ENCODE data around the gene RFX5. TPM values are rescaled to one million over a fixed set of nuclear protein-coding genes. Genes with fewer than 3 reads are reported as not detected.
"Not testable (repeated sequence)": the region's sequence is repeated elsewhere in the genome, so short reads cannot be mapped to it uniquely, and the experiment has no call there.

The RFX5 gene
- total RNA-seq, 1 donor from 2014 or later, result 118 TPM

DNA sequence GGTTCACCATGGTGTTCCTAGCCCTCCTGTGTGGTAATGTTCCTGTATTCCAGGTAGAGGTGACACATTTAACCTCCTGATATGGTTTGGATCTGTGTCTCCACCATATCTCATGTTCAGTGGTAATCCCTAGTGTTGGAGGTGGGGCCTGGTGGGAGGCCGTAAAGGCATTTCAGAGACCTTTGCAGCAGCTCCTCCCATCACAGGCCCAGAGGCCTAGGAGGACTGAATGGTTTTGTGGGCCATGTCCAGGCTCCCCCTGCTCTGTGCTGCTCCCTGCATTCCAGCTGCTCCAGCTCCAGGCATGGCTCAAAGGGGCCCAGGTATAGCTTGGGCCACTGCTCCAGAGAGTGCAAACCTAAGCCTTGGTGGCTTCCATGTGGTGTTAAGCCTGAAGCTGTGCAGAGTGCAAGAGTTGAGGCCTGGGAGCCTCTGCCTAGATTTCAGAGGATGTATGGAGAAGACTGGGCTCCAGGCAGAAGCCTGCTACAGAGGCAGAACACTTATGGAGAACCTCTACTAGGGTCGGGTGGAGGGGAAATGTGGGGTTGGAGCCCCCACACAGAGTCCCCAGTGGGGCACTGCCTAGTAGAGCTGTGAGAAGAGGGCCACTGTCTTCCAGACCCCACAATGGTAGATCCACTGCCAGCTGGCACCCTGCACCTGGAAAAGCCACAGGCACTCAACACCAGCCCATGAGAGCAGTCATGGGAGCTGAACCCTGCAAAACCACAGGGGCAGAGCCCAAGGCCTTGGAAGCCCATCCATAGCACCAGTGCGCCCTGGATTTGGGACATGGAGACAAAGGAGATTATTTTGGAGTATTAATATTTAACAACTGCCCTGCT is 15.5 kb upstream of the RFX5 start:
- intact Hi-C loops (cut with micrococcal nuclease), result no loop called here

DNA sequence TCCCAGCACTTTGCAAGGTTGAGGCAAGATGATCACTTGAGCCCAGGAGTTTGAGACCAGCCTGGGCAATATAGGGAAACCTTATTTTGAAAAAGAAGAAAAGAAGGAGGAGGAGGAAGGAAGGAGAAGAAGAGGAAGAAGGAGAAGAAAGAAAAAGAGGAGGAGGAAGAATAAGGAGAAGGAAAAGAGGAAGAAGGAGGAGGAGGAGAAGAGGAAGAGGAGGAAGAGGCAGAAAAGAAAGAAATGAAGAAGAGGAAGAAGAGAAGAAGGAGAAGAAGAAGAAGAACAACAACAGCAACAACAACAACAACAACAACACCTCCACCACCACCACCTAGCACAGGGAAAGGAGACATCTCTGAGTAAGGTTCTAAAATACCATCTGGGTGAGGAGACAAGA is 14.8 kb upstream of the RFX5 start:
- intact Hi-C loops (cut with micrococcal nuclease), result no loop called here

DNA sequence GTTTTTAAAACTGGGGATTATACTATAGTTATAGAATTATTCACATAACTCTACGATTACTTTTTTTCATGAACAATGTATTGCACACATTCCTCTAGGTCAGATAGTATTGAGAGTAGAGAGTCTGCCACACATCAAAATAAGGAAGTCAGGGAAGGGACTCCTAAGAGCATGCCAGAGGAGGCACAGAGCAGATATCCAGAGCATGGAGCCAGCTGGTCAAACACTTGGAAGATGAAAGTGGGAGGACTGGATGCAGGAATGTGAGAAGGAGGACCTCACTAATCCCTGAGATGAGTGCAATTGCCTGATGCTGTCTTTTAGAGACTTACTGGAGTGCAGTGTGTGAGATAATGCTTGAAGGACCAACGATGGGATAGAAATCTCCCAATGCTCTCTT is 9.6 kb upstream of the RFX5 start:
- intact Hi-C loops (cut with micrococcal nuclease), result no loop called here

DNA sequence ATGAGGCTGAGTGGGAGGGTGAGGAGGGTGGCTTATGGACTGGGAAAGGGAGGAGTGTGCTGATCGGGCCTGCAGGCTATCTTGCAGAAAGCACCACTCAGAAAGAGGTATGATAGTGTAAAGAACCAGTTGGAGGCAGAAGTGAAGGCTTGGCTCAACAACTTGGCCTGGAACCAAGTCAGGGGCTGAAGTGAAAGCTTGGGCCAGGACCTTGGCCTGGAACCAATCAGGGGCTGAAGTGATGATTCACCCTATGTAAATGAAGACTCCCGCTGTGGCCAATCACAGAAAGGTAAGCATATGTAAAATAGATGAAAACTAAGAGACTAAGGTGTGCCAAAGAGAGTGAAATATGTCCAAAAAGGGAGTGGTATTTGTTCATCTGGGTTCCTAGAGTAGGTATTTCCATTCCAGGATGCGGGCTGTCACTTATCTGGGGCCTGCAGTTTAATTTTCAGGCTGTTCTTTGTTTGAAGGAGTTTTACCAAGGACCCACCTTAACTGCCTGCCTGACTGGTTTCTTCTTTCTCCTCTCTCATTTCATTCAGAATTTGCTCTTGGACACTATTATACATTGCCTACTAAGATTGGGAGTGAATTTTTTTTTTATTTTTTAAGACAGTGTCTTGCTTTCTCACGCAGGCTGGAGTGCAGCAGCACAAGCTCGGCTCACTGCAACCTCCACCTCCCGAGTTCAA is 5.1 kb upstream of the RFX5 start:
- intact Hi-C loops (cut with micrococcal nuclease), result no loop called here

DNA sequence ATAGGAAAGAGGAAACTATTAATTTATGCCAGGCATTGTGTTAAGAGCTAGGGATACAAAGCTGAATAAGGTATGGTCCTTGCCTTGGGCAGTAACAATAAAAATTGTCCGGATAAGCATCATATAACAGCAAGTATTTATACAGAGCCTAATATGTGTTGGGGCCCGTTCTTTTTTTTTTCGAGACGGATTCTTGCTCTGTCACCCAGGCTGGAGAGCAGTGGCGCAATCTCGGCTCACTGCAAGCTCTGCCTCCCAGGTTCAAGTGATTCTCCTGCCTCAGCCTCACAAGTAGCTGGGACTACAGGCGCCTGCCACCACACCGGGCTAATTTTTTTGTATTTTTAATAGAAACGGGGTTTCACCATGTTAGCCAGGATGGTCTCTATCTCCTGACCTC is 3.3 kb upstream of the RFX5 start:
- intact Hi-C loops (cut with micrococcal nuclease), result not testable (repeated sequence)

DNA sequence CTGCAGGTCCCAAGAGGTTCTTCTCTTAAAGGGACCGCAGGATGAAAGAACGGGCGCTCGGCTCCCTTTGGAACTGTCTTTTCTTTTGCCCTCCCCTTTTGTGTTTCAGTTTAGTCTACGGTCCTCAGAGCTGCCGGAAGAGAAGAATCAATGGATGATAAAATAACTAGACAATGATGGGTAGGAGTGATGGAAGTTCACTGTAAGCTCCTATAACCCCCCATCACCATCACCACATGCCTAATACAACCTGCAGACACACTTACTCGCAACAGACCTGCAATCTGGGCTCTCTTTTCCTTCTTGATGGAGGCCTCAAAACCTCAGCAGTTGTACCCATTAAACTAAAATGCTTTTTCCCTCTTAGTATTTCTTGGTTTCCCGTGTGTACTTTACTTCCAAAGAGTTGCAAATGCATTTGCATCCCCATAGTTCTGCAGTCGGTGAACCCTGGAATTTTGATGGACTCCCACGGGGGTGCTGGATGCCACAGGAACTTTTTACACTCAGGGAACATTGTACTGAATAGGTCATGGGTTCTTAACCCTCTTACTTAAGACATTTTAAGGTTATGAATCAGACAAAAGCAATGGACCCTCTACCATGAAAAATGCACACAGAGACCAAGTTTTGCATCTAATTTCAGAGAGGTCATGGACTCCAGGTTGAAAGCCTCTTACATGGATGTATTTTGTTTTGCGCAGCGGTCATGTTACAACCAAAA is 633 bp upstream of the RFX5 start:
- intact Hi-C loops (cut with micrococcal nuclease), result loop anchor here (1.0 to 5.0 kb wide), 19 partner anchors 20 to 985 kb away; partner anchors contain the start of genes ARNT, C2CD4D, CGN and LYSMD1

DNA sequence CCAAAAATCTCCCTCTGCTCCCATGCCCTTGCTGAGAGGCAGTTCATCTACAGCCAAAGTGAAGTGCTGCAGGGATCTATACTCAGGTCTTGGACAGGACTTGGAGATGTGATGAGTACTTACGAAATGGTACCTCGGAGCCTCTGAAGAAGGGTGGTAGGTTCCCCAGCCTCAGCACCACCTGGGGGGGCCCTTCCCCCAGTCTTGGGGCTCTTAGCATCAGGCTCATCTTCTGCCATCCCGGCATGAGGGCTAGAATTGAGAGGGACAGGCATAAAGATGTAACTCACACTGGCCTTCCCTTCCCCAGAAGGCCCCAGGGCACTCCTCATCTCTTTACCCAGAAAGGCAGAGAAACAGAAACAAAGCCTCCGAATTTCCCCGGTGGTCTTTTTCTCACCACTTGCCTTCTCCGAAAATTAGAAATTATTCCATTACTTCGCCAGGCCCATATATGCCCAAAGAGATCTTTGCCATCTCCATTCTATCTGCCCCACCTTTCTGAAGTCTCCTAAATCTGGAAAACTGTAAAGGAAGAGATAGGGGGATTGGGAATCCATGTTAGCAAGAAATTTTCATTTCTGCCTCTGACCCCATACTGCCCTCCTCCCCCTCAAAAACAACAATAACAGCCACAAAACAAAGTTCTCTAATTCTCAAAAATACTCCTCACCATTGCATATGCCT is 827 bp downstream of the RFX5 start:
- intact Hi-C loops (cut with micrococcal nuclease), result loop anchor here (2.0 to 5.0 kb wide), 9 partner anchors 147 to 984 kb away; partner anchors contain the start of genes ARNT, C2CD4D, PIP5K1A and PRUNE1

DNA sequence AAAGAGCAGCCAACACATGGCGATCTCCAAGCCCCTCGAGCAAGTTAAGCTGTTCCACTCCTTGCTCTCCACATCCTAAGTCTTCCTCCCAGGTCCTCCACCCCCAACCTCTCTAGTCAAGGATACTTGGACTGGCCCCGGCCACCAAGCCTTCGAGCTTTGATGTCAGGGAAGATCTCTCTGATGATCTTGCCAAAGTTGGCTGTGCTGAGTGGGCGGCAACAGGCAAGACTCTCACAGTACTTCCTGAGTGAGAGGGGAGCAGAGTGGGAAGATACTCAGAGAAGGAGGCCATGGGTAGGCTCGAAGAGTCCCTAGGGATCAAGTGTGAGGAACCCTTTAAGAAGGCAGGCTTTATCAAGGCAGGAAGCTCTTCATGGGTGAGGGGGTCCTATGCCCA is 2.8 kb downstream of the RFX5 start:
- intact Hi-C loops (cut with micrococcal nuclease), result no loop called here

DNA sequence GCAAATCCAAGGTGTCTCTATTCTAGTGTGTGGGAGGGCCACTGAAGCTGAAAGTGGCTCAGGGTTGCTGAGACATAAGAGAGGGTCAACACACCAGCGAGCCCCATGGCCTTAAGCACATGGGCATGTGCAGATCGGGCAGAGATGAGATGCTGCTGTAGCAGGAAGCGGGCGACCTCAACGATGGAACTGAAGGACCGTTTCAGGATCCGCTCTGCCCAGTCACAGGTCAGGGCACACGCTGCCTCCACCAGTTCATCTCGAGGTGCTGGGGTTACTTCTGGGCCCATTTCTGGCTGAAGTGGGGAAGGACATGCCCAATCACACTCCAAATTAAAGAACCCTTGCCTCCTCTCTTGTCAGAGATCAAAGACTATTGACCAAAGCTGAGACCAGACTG is 3.5 kb downstream of the RFX5 start:
- intact Hi-C loops (cut with micrococcal nuclease), result no loop called here

DNA sequence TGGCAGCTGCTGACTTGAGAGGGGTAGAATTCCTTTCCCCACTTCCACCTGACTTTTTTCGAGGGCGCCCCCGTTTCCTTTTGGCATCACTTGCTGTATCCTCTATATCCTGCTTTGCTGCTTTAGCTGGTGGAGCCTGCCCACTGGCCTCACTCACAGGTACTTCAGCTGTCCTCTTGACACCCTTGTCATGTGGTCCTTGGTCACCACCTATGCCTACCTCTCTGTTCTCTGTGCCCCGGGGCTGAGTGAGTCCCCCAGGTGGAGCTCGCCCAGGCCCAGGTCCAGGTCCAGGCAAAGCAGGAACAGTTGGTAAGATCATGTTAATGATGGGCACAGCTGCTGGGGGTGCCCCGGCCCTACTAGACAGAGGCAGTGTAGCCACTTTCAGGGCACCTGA is 4.5 kb downstream of the RFX5 start:
- intact Hi-C loops (cut with micrococcal nuclease), result no loop called here

DNA sequence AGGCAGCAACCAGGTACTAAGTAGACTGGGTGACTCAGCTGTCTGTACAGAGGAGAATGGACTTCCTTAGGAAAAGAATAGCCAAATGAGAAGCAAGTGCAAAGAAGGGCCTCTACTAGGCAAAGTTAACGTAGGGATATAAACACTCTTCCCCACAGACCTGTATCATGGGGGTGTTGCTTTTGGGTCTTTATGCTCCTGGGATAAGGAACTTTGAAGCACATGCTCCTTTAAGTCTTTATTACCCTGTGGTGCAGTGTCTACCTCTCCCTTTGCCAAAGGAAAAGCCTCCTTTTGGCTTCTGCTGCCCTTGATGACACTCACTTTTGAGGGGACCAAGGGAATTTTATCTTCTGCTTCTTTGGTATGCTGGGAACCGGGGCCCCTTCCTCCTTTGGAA is 5.0 kb downstream of the RFX5 start:
- intact Hi-C loops (cut with micrococcal nuclease), result no loop called here

DNA sequence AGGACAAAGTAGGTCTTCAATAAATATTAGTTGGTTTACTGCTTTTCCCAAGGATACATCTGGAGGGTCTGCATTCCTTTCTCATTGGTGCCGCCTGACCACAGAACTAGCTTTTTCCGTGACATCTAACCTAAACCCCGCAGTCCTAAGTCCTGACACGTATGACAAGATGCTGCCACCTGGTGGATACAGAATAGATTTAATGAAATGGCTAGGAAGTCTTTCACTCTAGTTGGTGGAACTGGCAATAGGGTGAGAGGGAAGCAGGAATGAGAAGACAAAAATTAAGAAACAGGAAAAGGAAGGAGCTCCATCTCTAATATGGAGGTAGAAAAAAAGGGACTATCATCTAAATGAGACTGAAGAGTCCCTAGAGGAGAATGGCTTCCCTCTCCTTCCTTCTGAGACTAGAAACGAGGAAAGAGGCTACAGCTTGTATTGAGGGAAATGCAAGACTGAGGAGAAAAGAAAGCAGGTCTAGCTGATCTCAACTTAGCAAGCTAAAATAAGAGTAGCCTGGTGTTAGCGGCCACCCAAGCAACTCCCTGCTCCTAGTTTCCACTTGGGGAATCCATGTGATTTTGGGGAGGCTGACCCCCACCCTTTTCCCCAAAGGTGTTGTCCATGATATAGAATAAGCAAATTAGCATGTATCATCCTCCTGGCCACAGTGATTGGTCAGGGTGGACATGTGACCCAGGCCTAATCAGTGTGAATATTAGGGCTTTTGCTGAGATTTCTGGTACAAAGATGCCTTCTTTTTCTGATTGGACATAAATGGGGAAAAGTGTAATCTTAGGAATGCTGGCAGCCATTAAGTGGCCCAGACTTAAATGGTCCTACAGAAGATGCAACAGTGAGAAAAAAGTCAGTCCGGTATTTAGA is 5.9 kb downstream of the RFX5 start:
- intact Hi-C loops (cut with micrococcal nuclease), result loop anchor here (1.0 to 2.0 kb wide), 6 partner anchors 14 to 242 kb away; partner anchors contain the start of gene PI4KB

DNA sequence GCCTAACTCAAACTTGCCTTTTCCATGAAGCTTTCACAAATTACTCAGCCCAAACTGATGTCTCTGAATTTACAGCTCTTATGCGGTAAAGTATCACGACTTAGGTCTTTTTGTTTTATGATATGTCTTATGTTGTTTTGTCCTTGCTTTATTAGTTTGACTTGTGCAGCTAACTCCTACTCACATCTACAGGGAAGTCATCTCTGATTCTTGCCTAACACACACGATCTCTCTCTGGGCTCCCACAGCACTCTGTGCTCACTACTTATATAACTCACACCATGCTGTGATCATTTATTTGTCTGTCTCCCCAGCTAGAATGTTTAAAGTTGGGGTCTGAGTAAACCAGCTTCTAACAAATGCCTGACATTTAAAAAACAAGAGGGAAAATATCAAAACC is 10.5 kb downstream of the RFX5 start:
- intact Hi-C loops (cut with micrococcal nuclease), result no loop called here

DNA sequence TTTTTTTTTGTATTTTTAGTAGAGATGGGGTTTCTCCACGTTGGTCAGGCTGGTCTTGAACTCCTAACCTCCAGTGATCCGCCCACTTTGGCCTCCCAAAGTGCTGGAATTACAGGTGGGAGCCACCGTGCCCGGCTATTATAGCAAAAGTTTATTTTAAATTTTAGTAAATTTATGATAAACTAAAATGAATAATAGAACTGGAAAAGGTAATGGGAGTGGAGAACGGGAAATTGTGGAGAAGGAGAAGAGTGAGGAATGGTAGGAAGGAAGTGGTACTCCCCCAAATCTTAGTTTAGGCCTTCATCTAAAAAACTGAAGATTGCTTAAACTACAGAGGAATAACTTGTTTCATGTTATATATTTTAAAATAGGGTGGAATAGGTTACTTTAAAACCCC is 12.2 kb downstream of the RFX5 start:
- intact Hi-C loops (cut with micrococcal nuclease), result no loop called here

DNA sequence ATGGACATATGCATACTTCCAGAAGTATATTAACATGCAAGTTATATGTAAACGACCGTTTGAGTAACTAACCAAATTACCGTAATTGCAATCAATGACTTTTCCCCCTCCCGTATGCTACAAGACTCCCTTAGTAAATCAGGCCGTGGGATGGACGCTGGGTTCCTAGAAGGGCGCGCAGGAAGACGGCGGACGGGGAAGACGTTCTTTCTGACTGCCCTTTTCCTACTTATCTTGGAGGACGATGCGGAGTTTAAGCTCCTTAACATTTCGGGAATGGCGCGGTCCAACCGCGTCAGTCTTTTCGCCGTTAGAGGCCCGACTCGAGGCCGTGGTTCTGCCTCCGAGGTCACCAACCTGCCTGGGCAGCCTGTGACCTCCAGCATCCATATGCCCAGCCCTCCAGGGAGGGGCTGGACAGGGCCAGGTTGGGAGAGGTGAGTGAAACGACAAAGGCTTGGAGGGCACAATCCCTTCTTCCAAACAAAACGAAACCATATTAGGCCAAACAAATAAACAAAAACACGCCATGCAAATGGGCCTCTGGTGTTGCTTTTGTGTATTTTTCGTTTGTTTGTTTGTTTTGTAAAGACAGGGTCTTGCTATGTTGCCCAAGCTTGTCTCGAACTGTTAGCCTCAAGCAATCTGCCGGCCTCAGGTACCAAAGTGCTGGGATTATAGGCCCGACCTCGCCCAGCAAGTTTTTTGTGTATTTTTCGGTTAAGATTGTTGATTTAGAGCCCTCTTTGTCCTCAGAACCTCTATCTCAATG is 19.0 kb downstream of the RFX5 start:
- intact Hi-C loops (cut with micrococcal nuclease), result loop anchor here (1.0 kb wide), 11 partner anchors 13 to 435 kb away; partner anchors contain the start of genes GABPB2, MRPL9, PSMB4 and RFX5

DNA sequence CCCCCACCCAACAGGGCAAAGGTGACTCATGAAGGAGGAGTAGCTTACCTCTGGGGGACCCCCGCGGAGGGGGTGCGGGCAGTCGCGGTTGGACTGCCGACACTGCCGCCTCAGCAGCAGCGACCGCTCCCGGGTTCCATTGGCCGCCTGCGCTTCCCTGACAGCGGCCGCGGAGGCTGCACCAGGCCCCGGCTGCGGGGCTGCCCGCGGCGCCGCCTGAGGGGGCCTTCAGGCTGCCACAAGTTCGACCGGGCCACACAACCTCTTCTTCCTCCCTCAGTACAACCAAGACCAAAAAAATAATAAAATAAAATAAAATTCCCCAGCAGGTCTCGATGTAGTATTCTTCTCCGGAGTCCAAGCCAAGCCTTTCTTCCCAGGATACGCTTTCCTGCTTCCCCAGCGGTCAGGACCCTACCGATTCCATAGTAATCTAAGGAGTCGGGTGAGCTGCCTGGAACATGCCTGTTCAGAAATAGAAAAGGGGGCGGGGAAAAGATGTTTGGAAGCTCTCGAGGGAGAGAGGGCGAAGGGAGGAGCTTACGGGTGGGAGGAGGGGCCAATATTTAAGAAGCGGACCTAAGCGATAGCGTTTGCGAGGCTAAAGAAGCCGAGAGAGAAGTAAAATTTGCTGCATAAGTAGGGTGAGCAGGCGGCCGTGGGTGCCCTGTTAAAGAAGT is 19.7 kb downstream of the RFX5 start, which contains the start of gene PI4KB:
Gene PI4KB, minus strand, starts transcription at position 194 of the 680 bp plus-strand sequence. CDS start 10,935 bp downstream, outside the sequence.
- intact Hi-C loops (cut with micrococcal nuclease), result loop anchor here (1.0 kb wide), 11 partner anchors 14 to 436 kb away; partner anchors contain the start of genes GABPB2, MRPL9, PSMB4 and RFX5

DNA sequence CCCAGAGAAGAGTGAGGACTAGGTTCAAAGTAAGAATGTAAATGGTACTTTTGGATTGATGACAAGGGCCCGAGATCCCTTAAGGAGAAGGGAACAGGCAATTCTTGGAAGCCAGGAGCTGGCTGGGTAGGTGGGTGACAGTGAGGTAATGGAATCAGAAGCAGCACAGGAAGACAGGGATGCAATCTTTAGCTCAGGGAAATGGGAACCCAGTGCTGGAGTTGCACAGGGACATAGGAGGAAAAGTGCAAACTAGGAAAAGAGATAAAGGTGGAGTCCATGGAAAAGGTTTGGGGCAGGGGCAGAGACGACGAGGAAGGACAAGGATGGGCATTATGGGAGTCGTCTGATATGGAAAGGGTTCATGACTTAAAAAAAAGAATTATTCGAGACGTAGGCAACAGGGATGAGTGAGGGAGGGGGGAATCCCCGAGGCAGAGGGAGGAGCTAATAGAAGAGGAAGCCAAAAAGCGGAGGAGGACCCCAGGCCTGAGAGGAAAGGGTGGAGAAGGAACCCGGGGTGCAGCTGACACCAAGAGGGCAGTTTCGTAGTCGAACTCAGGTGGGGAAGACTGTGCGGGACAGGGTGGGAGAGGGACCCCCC is 20.3 kb downstream of the RFX5 start:
- intact Hi-C loops (cut with micrococcal nuclease), result loop anchor here (1.0 kb wide), 11 partner anchors 15 to 437 kb away; partner anchors contain the start of genes GABPB2, MRPL9, PSMB4 and RFX5

Measured in T-helper 1 cell treated with Interleukin-12 subunit alpha and Interleukin-12 subunit beta and Interleukin-4 antibody, amounts not matched to agents 30 ng/mL and 1 ng/mL, for 36 hours (primary cell).